ENCODE results near the gene MAMLD1.

MAMLD1 gene

GRCh38 chrX:150355913-150356312, 7.2 kb upstream of the MAMLD1 start:
- DNase-seq = peak in 1 of 2 experiments; percentile 3

GRCh38 chrX:150357790-150358189, 5.3 kb upstream of the MAMLD1 start:
- DNase-seq = peak in 1 of 2 experiments; percentile 4

- DNase-seq = no peak
Observed at GRCh38 chrX:150358651-150359050, 4.5 kb upstream of the MAMLD1 start.

- DNase-seq = peak in 1 of 2 experiments; percentile 13
Observed at GRCh38 chrX:150360331-150360730, 2.8 kb upstream of the MAMLD1 start.

- peak; percentile 41 to 57 for DNase-seq
Observed at GRCh38 chrX:150361070-150361776, 1.9 kb upstream of the MAMLD1 start.

GRCh38 chrX:150361777-150362351, 1.3 kb upstream of the MAMLD1 start:
- DNase-seq = peak; percentile 33 to 44

GRCh38 chrX:150363561-150364346, 637 bp downstream of the MAMLD1 start:
- peak; percentile 38 to 44 for DNase-seq

- peak; percentile 40 to 54 for DNase-seq
Observed at GRCh38 chrX:150364347-150365050, 1.4 kb downstream of the MAMLD1 start.

GRCh38 chrX:150365051-150365989, 2.2 kb downstream of the MAMLD1 start:
- peak; percentile 66 to 75 for DNase-seq

GRCh38 chrX:150365990-150366911, 3.1 kb downstream of the MAMLD1 start:
- peak in 1 of 2 experiments; percentile 30 for DNase-seq

- DNase-seq = no peak
Observed at GRCh38 chrX:150366951-150367545, 3.9 kb downstream of the MAMLD1 start.

GRCh38 chrX:150370589-150371312, 7.6 kb downstream of the MAMLD1 start:
- no peak for DNase-seq

GRCh38 chrX:150371877-150372276, 8.8 kb downstream of the MAMLD1 start:
- DNase-seq = no peak

GRCh38 chrX:150372280-150372679, 9.2 kb downstream of the MAMLD1 start:
- no peak for DNase-seq

- DNase-seq = no peak
Observed at GRCh38 chrX:150372756-150373155, 9.6 kb downstream of the MAMLD1 start.

GRCh38 chrX:150375243-150375770, 12.2 kb downstream of the MAMLD1 start:
- DNase-seq = no peak

GRCh38 chrX:150377005-150377404, 13.9 kb downstream of the MAMLD1 start:
- DNase-seq = no peak

- no peak for DNase-seq
Observed at GRCh38 chrX:150405006-150405405, 41.9 kb downstream of the MAMLD1 start.

- no peak for DNase-seq
Observed at GRCh38 chrX:150405576-150405975, 42.5 kb downstream of the MAMLD1 start.
